GM12878 (cell line): ENCODE measurements around the gene BEST4. TPM values are rescaled to one million over a fixed set of nuclear protein-coding genes. Genes with fewer than 3 reads are reported as not detected.

Source experiments
- CBFB ChIP-seq: IDR thresholded peaks from 2 replicates; pipeline ENCODE4 v1.6.1; 2016; ENCODE audit warnings: antibody characterized with exemption, low read depth
- CBX5 ChIP-seq: sonication (generic); IDR thresholded peaks from 2 replicates; pipeline ENCODE4 v1.6.1; 2016; ENCODE audit warnings: low read depth, moderate library complexity, mild to moderate bottlenecking, inconsistent platforms
- CHD4 ChIP-seq: fragments of 200-600 bp; sonication (generic); IDR thresholded peaks from 2 replicates; pipeline ENCODE4 v1.6.1; 2016; ENCODE audit warnings: mild to moderate bottlenecking
- CTCF ChIP-seq, 3 experiments: IDR thresholded peaks in 2 of 3; conservative IDR thresholded peaks in 1 of 3; 2 replicates each; pipeline ENCODE4 v1.5.1; 2011; ENCODE audit warnings: low read depth in 3 of 3, low read length in 3 of 3, mild to moderate bottlenecking in 3 of 3, control low read depth in 2 of 3, moderate library complexity in 2 of 3, inconsistent platforms in 1 of 3, mixed read lengths in 1 of 3; ENCODE audit not compliant: control insufficient read depth in 2 of 3, insufficient read depth in 1 of 3; ENCODE audit errors: extremely low read depth in 1 of 3
- DPF2 ChIP-seq: fragments of 450-650 bp; IDR thresholded peaks from 2 replicates; pipeline ENCODE4 v1.6.1; 2017; ENCODE audit warnings: mild to moderate bottlenecking
- EED ChIP-seq: sonication (generic); IDR thresholded peaks from 2 replicates; pipeline ENCODE4 v1.6.1; 2016; ENCODE audit warnings: antibody characterized with exemption, low read depth
- IRF4 ChIP-seq: IDR thresholded peaks from 2 replicates; pipeline ENCODE4 v1.6.1; 2011; ENCODE audit warnings: low read depth, low read length
- IRF5 ChIP-seq: fragments of 450-650 bp; IDR thresholded peaks from 2 replicates; pipeline ENCODE4 v1.6.1; 2017; ENCODE audit warnings: borderline replicate concordance
- JUND ChIP-seq: IDR thresholded peaks from 2 replicates; pipeline ENCODE4 v1.6.1; 2012; ENCODE audit warnings: low read depth, mild to moderate bottlenecking, low read length, improper control_type of control experiment, moderate library complexity
- LARP7 ChIP-seq: fragments of 450-650 bp; IDR thresholded peaks from 2 replicates; pipeline ENCODE4 v1.6.1; 2017; ENCODE audit warnings: mild to moderate bottlenecking
- MYC ChIP-seq: IDR thresholded peaks from 2 replicates; pipeline ENCODE4 v1.6.1; 2011; ENCODE audit warnings: mild to moderate bottlenecking, low read length, moderate library complexity, inconsistent platforms; ENCODE audit not compliant: insufficient read depth, insufficient replicate concordance, insufficient read length, severe bottlenecking
- NBN ChIP-seq: fragments of 450-650 bp; IDR thresholded peaks from 2 replicates; pipeline ENCODE4 v1.6.1; 2016
- NFIC ChIP-seq: IDR thresholded peaks from 2 replicates; pipeline ENCODE4 v1.6.1; 2012; ENCODE audit warnings: low read depth, mild to moderate bottlenecking, inconsistent platforms, low read length, moderate library complexity
- NFYA ChIP-seq: IDR thresholded peaks from 2 replicates; pipeline ENCODE4 v1.6.1; 2011; ENCODE audit warnings: low read depth, mild to moderate bottlenecking, low read length, improper control_type of control experiment, borderline replicate concordance
- NR2C1 ChIP-seq: fragments of 450-650 bp; IDR thresholded peaks from 2 replicates; pipeline ENCODE4 v1.6.1; 2017; ENCODE audit warnings: antibody characterized with exemption, mild to moderate bottlenecking, moderate library complexity
- POU2F2 ChIP-seq: IDR thresholded peaks from 3 replicates; pipeline ENCODE4 v1.6.1; 2011; ENCODE audit warnings: low read depth, mild to moderate bottlenecking, low read length, borderline replicate concordance
- RAD51 ChIP-seq: fragments of 450-650 bp; IDR thresholded peaks from 2 replicates; pipeline ENCODE4 v1.6.1; 2016; ENCODE audit warnings: moderate library complexity, mild to moderate bottlenecking, inconsistent platforms
- RB1 ChIP-seq: fragments of 450-650 bp; formaldehyde crosslinking; IDR thresholded peaks from 2 replicates; pipeline ENCODE4 v1.6.1; 2017; ENCODE audit warnings: mild to moderate bottlenecking, borderline replicate concordance
- SIN3A ChIP-seq: IDR thresholded peaks from 2 replicates; pipeline ENCODE4 v1.6.1; 2012; ENCODE audit warnings: low read depth, low read length, improper control_type of control experiment
- SMARCA5 ChIP-seq: fragments of 450-650 bp; IDR thresholded peaks from 2 replicates; pipeline ENCODE4 v1.6.1; 2017; ENCODE audit warnings: mild to moderate bottlenecking
- SP1 ChIP-seq: IDR thresholded peaks from one replicate; pipeline ENCODE4 v1.6.1; 2011; ENCODE audit warnings: low read depth, low read length
- STAT3 ChIP-seq: IDR thresholded peaks from 2 replicates; pipeline ENCODE4 v1.6.1; 2011; ENCODE audit warnings: low read depth, low read length, improper control_type of control experiment
- TARDBP ChIP-seq: IDR thresholded peaks from 2 replicates; pipeline ENCODE4 v1.6.1; 2016; ENCODE audit warnings: borderline replicate concordance
- TCF7 ChIP-seq: IDR thresholded peaks from 2 replicates; pipeline ENCODE4 v1.6.1; 2014; ENCODE audit warnings: antibody characterized with exemption, borderline replicate concordance
- ZZZ3 ChIP-seq: IDR thresholded peaks from 2 replicates; pipeline ENCODE4 v1.6.1; 2011; ENCODE audit warnings: low read depth; ENCODE audit not compliant: control insufficient read depth, insufficient read length
- polyA plus RNA-seq, 11 experiments: library from polyadenylated mRNA; depleted of rRNA in 4 of 11; unstranded in 6 of 11; stranded (reverse) in 5 of 11; fragments of >200 nt; fragmentation: Nextera tagmentation in 4 of 11; fragmentation: Illumina TruSeq in 1 of 11; extraction: Ambion mirVana in 4 of 11; extraction: Trizol in 1 of 11; gene quantifications; 1 replicate in 1 of 11; 2 replicates in 10 of 11; pipeline versions ENCODE4 v1.2.1 to v1.2.3, GENCODE V29; 2011 to 2016; ENCODE audit warnings: inconsistent platforms in 2 of 11, missing spikeins in 2 of 11, low read depth in 1 of 11
- total RNA-seq, 4 experiments: library from RNA; depleted of rRNA in 3 of 4; stranded (reverse); fragments of >200 nt in 3 of 4; fragmentation: Illumina TruSeq in 1 of 4; extraction: Trizol in 1 of 4; gene quantifications; 2 replicates each; pipeline versions ENCODE4 v1.2.1 to v1.2.3, GENCODE V29; 2013 to 2021

Gene BEST4
- total and polyA plus RNA-seq, 10 of the 15 experiments (the other 5 are each of a cell fraction or from before 2014, with no cell fraction given), result 0.06 to 1.3 (median 0.42) TPM

- TF ChIP-seq IRF5 (no peak), TCF7 (no peak), MYC (no peak), NFIC (no peak), SP1 (no peak), JUND (no peak), LARP7 (no peak), NFYA (no peak), CHD4 (no peak), CBFB (no peak), RAD51 (peak; percentile 35; the same call in 1 of the 2 replicates), RB1 (no peak), NBN (no peak), SIN3A (no peak), SMARCA5 (no peak), ZZZ3 (no peak), NR2C1 (peak; percentile 72), POU2F2 (no peak), CBX5 (no peak), EED (peak; percentile 65; the same call in 1 of the 2 replicates), TARDBP (no peak), STAT3 (no peak), CTCF (IDR thresholded peaks at IDR 0.05 in 2 of 3, conservative IDR thresholded peaks at IDR 0.05 in 1 of 3; ENCODE audit: control insufficient read depth in 2 of 3, extremely low read depth in 1 of 3, insufficient read depth in 1 of 3, low read depth in 3 of 3, low read length in 3 of 3) (no peak), DPF2 (no peak; the same call in none of the 2 replicates), IRF4 (no peak)
These were observed 20.3 kb upstream of the BEST4 start, which contains the start of gene BTBD19 (continued) for GRCh38 chr1:44808063-44808937.
